Thyroid gland (tissue), 4 donors: ENCODE results near the gene RBMS2. TPM values are rescaled to one million over a fixed set of nuclear protein-coding genes. Genes with fewer than 3 reads are reported as not detected.

Experiments
- DNase-seq, 2 donors: peaks; one replicate each; pipeline ENCODE4 v3.0.0-alpha.2; 2019
- H3K27ac ChIP-seq, 3 donors: fragments of 200-600 bp; sonication (generic); 1 replicate in 2 of 3; 2 replicates in 1 of 3; pipeline ENCODE4 v1.5.1; 2016 to 2019; ENCODE audit warnings: mild to moderate bottlenecking in 1 of 3, moderate library complexity in 1 of 3
- H3K27me3 ChIP-seq: fragments of 200-600 bp; sonication (generic); one replicate; pipeline ENCODE4 v1.5.1; 2019
- H3K36me3 ChIP-seq, 2 donors: fragments of 200-600 bp; sonication (generic); one replicate each; pipeline ENCODE4 v1.5.1; 2016 to 2019
- H3K4me1 ChIP-seq, 2 donors: fragments of 200-600 bp; sonication (generic); one replicate each; pipeline ENCODE4 v1.5.1; 2017 to 2019
- H3K4me3 ChIP-seq, 3 donors: fragments of 200-600 bp; sonication (generic); replicated peaks in 1 of 3; 1 replicate in 2 of 3; 2 replicates in 1 of 3; pipeline ENCODE4 v1.5.1; 2016; ENCODE audit warnings: mild to moderate bottlenecking in 1 of 3
- H3K9me3 ChIP-seq: fragments of 200-600 bp; sonication (generic); one replicate; pipeline ENCODE4 v1.5.1; 2017
- CTCF ChIP-seq, 6 experiments: fragments of 200-600 bp in 3 of 6; fragments of 450-650 bp in 3 of 6; sonication (generic) in 3 of 6; IDR thresholded peaks; one replicate each; pipeline ENCODE4 v1.5.1; 2016 to 2019; ENCODE audit warnings: antibody characterized with exemption in 6 of 6, mild to moderate bottlenecking in 2 of 6, inconsistent platforms in 1 of 6, moderate library complexity in 1 of 6
- POLR2A ChIP-seq, 2 donors: fragments of 450-650 bp; IDR thresholded peaks; one replicate each; pipeline ENCODE4 v1.6.1; 2017; ENCODE audit warnings: antibody characterized with exemption in 2 of 2, mild to moderate bottlenecking in 2 of 2, moderate library complexity in 1 of 2
- WGBS, 2 donors: methylation state at CpG; one replicate each; pipeline ENCODE4 v1.1.5; 2017; 5-methylcytosine and 5-hydroxymethylcytosine counted together
- intact Hi-C: fragments of 100-400 bp; cut with DNase I; formaldehyde crosslinking; loops from one replicate; pipeline ENCODE4 v1.15.1; 2023
- total RNA-seq, 4 donors: library from RNA; depleted of rRNA; stranded (reverse); fragments of >200 nt; gene quantifications; one replicate each; pipeline ENCODE4 v1.2.3, GENCODE V29; 2016

Gene RBMS2
- total RNA-seq, 4 donors from 2014 or later: 39.8 to 58.3 (median 50.2) TPM

DNA sequence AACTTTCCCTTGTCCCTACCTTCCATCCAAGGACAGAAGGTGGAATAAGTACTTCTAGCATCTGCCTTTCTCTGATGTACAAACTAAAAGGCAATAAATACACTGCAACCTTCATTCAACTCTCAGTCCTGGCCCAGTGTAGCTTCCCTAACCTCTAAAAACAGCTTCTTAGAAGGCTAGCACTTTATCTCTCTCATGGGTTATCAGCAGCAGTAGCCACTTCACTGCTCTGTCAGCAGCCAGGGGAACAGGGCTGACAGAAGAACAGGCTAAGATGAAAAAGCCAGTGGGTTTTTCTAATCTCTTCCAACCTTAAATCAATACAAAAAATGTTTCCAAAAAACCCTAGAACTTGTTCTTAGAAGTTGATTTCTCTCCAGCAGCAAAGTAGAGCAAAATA lies 95.3 kb downstream of the RBMS2 start:
- no peaks in the 10 kb centered on the region for H3K4me1 ChIP-seq
- no peak for DNase-seq
- H3K27me3 ChIP-seq: no peaks in the 10 kb centered on the region
- H3K9me3 ChIP-seq: no peaks in the 10 kb centered on the region
- peaks cover 53 to 64% of the 10 kb centered on the region in 2 donors for H3K36me3 ChIP-seq
- intact Hi-C loops: no loop called here
- no peak overlapping the region for H3K27ac ChIP-seq
- H3K4me3 ChIP-seq: no peak overlapping the region
- no peak for TF ChIP-seq POLR2A (IDR thresholded peaks at IDR 0.05)
- no peak for TF ChIP-seq CTCF (IDR thresholded peaks at IDR 0.05)

- Histone ChIP-seq H3K4me1 (peaks cover 9 to 23% of the 10 kb centered on the region in 2 donors), H3K36me3 (peaks cover 3 to 10% of the 10 kb centered on the region in 2 donors), H3K9me3 (no peaks in the 10 kb centered on the region), H3K4me3 (no peak overlapping the region), H3K27me3 (no peaks in the 10 kb centered on the region), H3K27ac (no peak overlapping the region)
- TF ChIP-seq POLR2A (IDR thresholded peaks at IDR 0.05) (no peak), CTCF (IDR thresholded peaks at IDR 0.05) (no peak)
- intact Hi-C loops: no loop called here
- DNase-seq: no peak
- WGBS, 2 donors: 100% methylated on average over 1 of the region's 1 CpG
These were observed 100.9 kb downstream of the RBMS2 start for GRCh38 chr12:56622535-56622934.

DNA sequence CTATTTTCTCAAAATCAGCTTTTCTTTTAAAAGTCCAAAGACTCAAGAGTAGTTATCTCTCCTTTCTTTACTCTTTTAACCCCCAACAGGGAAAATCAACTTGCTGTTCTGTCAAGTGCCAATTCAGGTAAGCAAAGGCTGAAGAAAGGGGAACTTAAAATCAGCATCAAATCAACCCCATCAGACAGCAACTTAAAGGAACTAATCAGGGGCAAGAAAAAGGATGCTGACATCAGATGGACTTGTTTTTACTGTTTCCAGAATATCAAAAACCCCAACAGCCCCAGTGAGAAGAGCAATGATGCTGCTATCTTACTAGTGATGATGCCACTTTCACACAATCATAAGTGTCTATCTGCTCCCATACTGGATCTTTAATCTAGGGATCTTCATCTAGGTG lies 105.1 kb downstream of the RBMS2 start:
- no peak overlapping the region for H3K27ac ChIP-seq
- no peak overlapping the region for H3K4me3 ChIP-seq
- no peaks in the 10 kb centered on the region for H3K27me3 ChIP-seq
- DNase-seq: no peak
- no peaks in the 10 kb centered on the region for H3K36me3 ChIP-seq
- H3K9me3 ChIP-seq: no peaks in the 10 kb centered on the region
- TF ChIP-seq CTCF (IDR thresholded peaks at IDR 0.05) (no peak), POLR2A (IDR thresholded peaks at IDR 0.05) (no peak)
- peaks cover 18 to 42% of the 10 kb centered on the region in 2 donors for H3K4me1 ChIP-seq
- intact Hi-C loops: no loop called here

- intact Hi-C loops: no loop called here
- H3K4me1 ChIP-seq: peaks cover 30 to 56% of the 10 kb centered on the region in 2 donors
- WGBS, 2 donors: 1% methylated on average over 16 to 18 of the region's 18 CpGs
- DNase-seq: peak; percentile 66 to 68
- H3K9me3 ChIP-seq: no peaks in the 10 kb centered on the region
- no peaks in the 10 kb centered on the region for H3K27me3 ChIP-seq
- TF ChIP-seq CTCF (IDR thresholded peaks at IDR 0.05): no peak
- TF ChIP-seq POLR2A (IDR thresholded peaks at IDR 0.05): peak in 1 of 2 donors; percentile 27
- H3K27ac ChIP-seq: peak overlapping the region; percentile 86 to 97 (median 93)
- H3K36me3 ChIP-seq: no peaks in the 10 kb centered on the region
- peak overlapping the region; percentile 97 to 99 (median 97) for H3K4me3 ChIP-seq
These were observed 107.2 kb downstream of the RBMS2 start for GRCh38 chr12:56628671-56629458.

DNA sequence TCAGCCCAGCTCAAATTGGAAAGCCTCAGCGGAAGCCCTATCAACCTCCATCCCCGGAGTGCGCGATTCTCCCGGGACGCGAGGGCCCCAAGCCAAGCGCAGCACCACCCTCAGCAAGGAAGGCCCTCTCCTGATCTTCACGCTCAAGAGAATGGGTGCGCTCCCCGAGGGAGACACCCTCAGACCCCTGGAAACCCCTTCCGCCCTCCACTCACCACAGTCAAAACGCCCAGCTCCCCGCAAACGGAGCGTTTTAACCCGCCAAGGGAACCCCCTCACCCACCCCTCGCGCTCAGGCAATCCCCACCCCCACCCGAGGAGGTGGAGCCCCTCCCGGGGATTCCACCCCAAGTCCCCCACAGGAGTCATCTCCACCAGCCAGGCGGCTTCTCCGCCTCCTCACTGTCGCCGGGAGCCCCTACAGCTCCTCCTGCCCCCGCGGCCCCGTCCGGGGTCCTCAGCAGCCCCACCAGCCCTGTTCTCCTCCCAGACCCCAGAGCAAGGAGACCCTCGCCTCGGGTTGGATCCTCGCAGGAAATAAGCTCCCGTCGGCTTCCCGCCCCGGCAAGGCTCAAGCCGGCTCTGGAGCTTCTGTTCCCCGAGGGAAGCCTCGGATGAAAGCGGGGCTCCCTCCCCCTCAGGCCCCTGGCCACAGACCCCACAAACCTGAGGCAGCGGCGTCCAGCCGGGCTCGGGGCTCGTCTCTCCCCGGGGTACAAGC lies 108.0 kb downstream of the RBMS2 start:
- intact Hi-C loops: loop anchor here (10.0 kb wide), 2 partner anchors 55 to 115 kb away; no protein-coding TSS in a partner anchor
- no peaks in the 10 kb centered on the region for H3K36me3 ChIP-seq
- no peaks in the 10 kb centered on the region for H3K27me3 ChIP-seq
- TF ChIP-seq CTCF (IDR thresholded peaks at IDR 0.05) (no peak), POLR2A (IDR thresholded peaks at IDR 0.05) (no peak)
- H3K27ac ChIP-seq: peak overlapping the region; percentile 86 to 97 (median 93)
- no peaks in the 10 kb centered on the region for H3K9me3 ChIP-seq
- peak in 1 of 2 donors; percentile 29 for DNase-seq
- H3K4me3 ChIP-seq: peak overlapping the region; percentile 97 to 99 (median 97)
- WGBS, 2 donors: 0 to 2% methylated on average over 25 to 34 of the region's 46 CpGs
- peaks cover 31 to 55% of the 10 kb centered on the region in 2 donors for H3K4me1 ChIP-seq
